Measurements from ENCODE around the gene GSTM5.

GRCh38 chr1:109722908-109723691 lies 11.0 kb downstream of the GSTM5 start:
- no peak for TF ChIP-seq CTCF (IDR thresholded peaks at IDR 0.05)
- TF ChIP-seq POLR2A (IDR thresholded peaks at IDR 0.05): no peak

Data from Peyer's patch (tissue), 4 donors.